ENCODE measurements around the gene MYL11.

GRCh38 chr16:30348929-30349328 lies 25.7 kb upstream of the MYL11 start:
- TF ChIP-seq POLR2AphosphoS5 (IDR thresholded peaks at IDR 0.05; ENCODE audit: borderline replicate concordance, low read depth, low read length) (no peak), EZH2 (IDR thresholded peaks at IDR 0.05) (no peak)

All from SK-N-MC (cell line).